CD4-positive, alpha-beta T cell (primary cell): ENCODE data around the gene SLC17A4. TPM values are rescaled to one million over a fixed set of nuclear protein-coding genes. Genes with fewer than 3 reads are reported as not detected.
"Not testable (repeated sequence)": the region's sequence is repeated elsewhere in the genome, so short reads cannot be mapped to it uniquely, and the experiment has no call there.

ENCODE experiments used
- ATAC-seq: fragments of 200-7000 bp; cut with Tn5 transposase; one replicate; pipeline ENCODE4 v1.10.0; 2022; ENCODE audit warnings: mild to moderate bottlenecking; ENCODE audit not compliant: poor library complexity
- CTCF ChIA-PET: fragments of 350-600 bp; sonication (Branson Sonifier 250); formaldehyde crosslinking; loops from one replicate; lab custom pipeline; 2021; ENCODE audit warnings: antibody characterized with exemption, inconsistent platforms; lab: Charles Lee
- POLR2A ChIA-PET: fragments of 350-600 bp; sonication (Branson Sonifier 250); formaldehyde crosslinking; loops from one replicate; lab custom pipeline; 2021; ENCODE audit warnings: antibody characterized with exemption, inconsistent platforms; lab: Charles Lee
- DNase-seq, 14 experiments: peaks; one replicate each; pipeline ENCODE4 v3.0.0-alpha.2; 2013 to 2020; ENCODE audit warnings: mixed read lengths in 2 of 14
- H3K27ac ChIP-seq, 2 donors: one replicate each; pipeline versions ENCODE4 v1.5.1 to v1.7.0; 2013; ENCODE audit warnings: low read length in 2 of 2, low read depth in 1 of 2, mild to moderate bottlenecking in 1 of 2
- H3K27me3 ChIP-seq, 2 experiments: 1 replicate in 1 of 2; 2 replicates in 1 of 2; pipeline versions ENCODE4 v1.6.1 to v1.7.0; 2013; ENCODE audit warnings: low read length in 2 of 2, control low read depth in 1 of 2, mild to moderate bottlenecking in 1 of 2, moderate library complexity in 1 of 2; ENCODE audit not compliant: insufficient read depth in 2 of 2, control insufficient read depth in 1 of 2
- H3K36me3 ChIP-seq: one replicate; pipeline ENCODE4 v1.6.1; 2013; ENCODE audit warnings: low read length, control low read depth; ENCODE audit not compliant: insufficient read depth
- H3K4me1 ChIP-seq: one replicate; pipeline ENCODE4 v1.6.1; 2013; ENCODE audit warnings: low read length, control low read depth; ENCODE audit not compliant: insufficient read depth
- H3K4me3 ChIP-seq: one replicate; pipeline ENCODE4 v1.5.1; 2013; ENCODE audit warnings: mild to moderate bottlenecking, low read length, moderate library complexity
- H3K9me3 ChIP-seq, 2 experiments: 1 replicate in 1 of 2; 2 replicates in 1 of 2; pipeline versions ENCODE4 v1.6.1 to v1.7.0; 2013; ENCODE audit warnings: low read length in 2 of 2, mild to moderate bottlenecking in 2 of 2, control low read depth in 1 of 2, moderate library complexity in 1 of 2; ENCODE audit not compliant: control insufficient read depth in 1 of 2, insufficient read depth in 1 of 2
- H3K27ac Mint-ChIP-seq: one replicate; pipeline ENCODE4 v1.8.0; 2020; ENCODE audit warnings: mixed read lengths
- H3K27me3 Mint-ChIP-seq: one replicate; pipeline ENCODE4 v1.8.0; 2021; ENCODE audit warnings: mixed read lengths
- H3K36me3 Mint-ChIP-seq: one replicate; pipeline ENCODE4 v1.8.0; 2021; ENCODE audit warnings: low read depth, mixed read lengths
- H3K4me1 Mint-ChIP-seq: one replicate; pipeline ENCODE4 v1.8.0; 2021; ENCODE audit warnings: low read depth, mixed read lengths
- H3K4me3 Mint-ChIP-seq: one replicate; pipeline ENCODE4 v1.8.0; 2020; ENCODE audit warnings: mild to moderate bottlenecking, mixed read lengths
- H3K9me3 Mint-ChIP-seq: one replicate; pipeline ENCODE4 v1.8.0; 2020; ENCODE audit warnings: mixed read lengths
- CTCF ChIP-seq: fragments of 200-600 bp; IDR thresholded peaks from one replicate; pipeline ENCODE4 v1.8.0; 2022; ENCODE audit warnings: antibody characterized with exemption, mild to moderate bottlenecking
- intact Hi-C, 2 experiments: fragments of 100-400 bp; cut with DNase I in 1 of 2; cut with micrococcal nuclease in 1 of 2; formaldehyde crosslinking; loops; one replicate each; pipeline versions ENCODE4 v1.15.1 to v1.9.0; 2023 to 2025; cut with DNase I, micrococcal nuclease
- total RNA-seq, 174 experiments: library from RNA in 2 of 174; stranded (reverse) in 2 of 174; gene quantifications; one replicate each; pipeline ENCODE4 v1.2.3 and lab custom pipeline; 2021 to 2026

SLC17A4 gene
- total RNA-seq, 2 experiments from 2014 or later: not detected

- no peak for TF ChIP-seq CTCF
These were observed 6.5 kb upstream of the SLC17A4 start for GRCh38 chr6:25748049-25748448.

GRCh38 chr6:25748601-25749517 lies 5.7 kb upstream of the SLC17A4 start:
- POLR2A ChIA-PET, H3K36me3 Mint-ChIP-seq, H3K4me3 Mint-ChIP-seq: not testable (repeated sequence)

More at GRCh38 chr6:25748049-25748448, 6.5 kb upstream of the SLC17A4 start:
- Histone ChIP-seq H3K27me3 (no peaks in the 10 kb centered on the region), H3K36me3 (no peaks in the 10 kb centered on the region), H3K4me1 (no peaks in the 10 kb centered on the region), H3K4me3 (no peak overlapping the region), H3K9me3 (no peaks in the 10 kb centered on the region), H3K27ac (no peak overlapping the region)
- no peak for ATAC-seq
- Mint-ChIP-seq H3K4me1 (no peaks in the 10 kb centered on the region), H3K4me3 (no peak overlapping the region), H3K27ac (no peak overlapping the region), H3K36me3 (no peaks in the 10 kb centered on the region), H3K9me3 (no peaks in the 10 kb centered on the region), H3K27me3 (no peaks in the 10 kb centered on the region)
- ChIA-PET CTCF (no interaction called here), POLR2A (no interaction called here)
- intact Hi-C loops: no loop called here
- no peak for DNase-seq

GRCh38 chr6:25749837-25750236 lies 4.7 kb upstream of the SLC17A4 start:
- Histone ChIP-seq H3K36me3 (no peaks in the 10 kb centered on the region), H3K9me3 (no peaks in the 10 kb centered on the region), H3K4me1 (no peaks in the 10 kb centered on the region), H3K4me3 (no peak overlapping the region), H3K27ac (no peak overlapping the region), H3K27me3 (no peaks in the 10 kb centered on the region)
- DNase-seq (no peak), ATAC-seq (no peak)
- Mint-ChIP-seq H3K9me3 (no peaks in the 10 kb centered on the region), H3K27ac (no peak overlapping the region), H3K36me3 (no peaks in the 10 kb centered on the region), H3K27me3 (no peaks in the 10 kb centered on the region), H3K4me3 (no peak overlapping the region), H3K4me1 (no peaks in the 10 kb centered on the region)
- intact Hi-C loops: no loop called here
- POLR2A ChIA-PET: no interaction called here
- CTCF ChIA-PET: interaction anchor here (0.9 kb wide), 1 partner anchor 10 kb away, joined by 5 read pairs; no protein-coding TSS in a partner anchor
- no peak for TF ChIP-seq CTCF

More at GRCh38 chr6:25748601-25749517, 5.7 kb upstream of the SLC17A4 start:
- intact Hi-C loops, H3K27ac ChIP-seq, H3K4me1 ChIP-seq, ATAC-seq, CTCF ChIA-PET, H3K9me3 Mint-ChIP-seq, H3K27me3 Mint-ChIP-seq, H3K4me1 Mint-ChIP-seq, H3K9me3 ChIP-seq, H3K4me3 ChIP-seq, H3K27me3 ChIP-seq, H3K27ac Mint-ChIP-seq, DNase-seq, H3K36me3 ChIP-seq: not testable (repeated sequence)
